GM18909 (cell line): ENCODE data around the gene SLC48A1.
A peak's percentile ranks its signal among the peaks of the same experiment; 100 is the strongest.

ENCODE experiments used
- ATAC-seq: cut with Tn5 transposase; IDR thresholded peaks from one replicate; pipeline ENCODE4 v1.9.1; 2021; ENCODE audit warnings: mild to moderate bottlenecking; ENCODE audit not compliant: unreplicated experiment, poor library complexity

Gene SLC48A1

DNA sequence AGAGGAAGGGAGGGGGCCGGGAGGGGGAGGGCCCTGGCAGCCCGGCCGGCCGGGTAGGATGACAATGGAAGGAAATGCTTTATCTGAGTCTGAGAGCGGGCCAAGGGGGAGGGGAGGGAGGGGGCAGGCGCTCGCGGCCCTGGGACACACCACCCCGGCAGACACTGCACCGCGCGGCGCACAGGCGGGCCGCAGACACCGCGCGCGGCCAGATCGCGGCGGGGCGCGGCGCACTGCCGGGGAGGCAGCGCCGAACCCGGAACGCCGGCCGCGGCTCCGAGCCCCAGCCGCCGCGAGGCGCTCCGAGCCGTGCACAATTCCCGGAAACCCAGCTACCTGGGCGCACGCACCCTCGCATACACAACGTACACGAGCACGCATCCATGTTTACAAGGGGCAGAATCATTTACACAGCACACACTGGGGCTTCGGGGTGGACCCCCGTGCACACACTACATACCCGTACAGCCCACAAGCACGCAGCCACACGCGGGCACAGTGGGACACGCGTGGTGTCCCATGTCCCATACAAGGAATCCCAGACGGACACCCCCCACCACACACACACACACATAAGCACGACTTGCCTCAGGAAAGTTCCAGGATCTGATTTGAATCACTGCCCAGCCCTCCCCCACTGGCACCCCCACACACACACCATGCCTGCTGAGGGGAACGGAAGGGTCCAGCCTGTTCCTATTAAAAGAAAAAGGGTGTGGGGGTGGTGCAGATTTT is 47.0 kb downstream of the SLC48A1 start, which contains the start of gene HDAC7:
TSS of gene HDAC7 (minus strand) at position 8 of the 735 bp plus-strand sequence. CDS start 118 bp downstream, outside the sequence.
- ATAC-seq, result peak; percentile 39

DNA sequence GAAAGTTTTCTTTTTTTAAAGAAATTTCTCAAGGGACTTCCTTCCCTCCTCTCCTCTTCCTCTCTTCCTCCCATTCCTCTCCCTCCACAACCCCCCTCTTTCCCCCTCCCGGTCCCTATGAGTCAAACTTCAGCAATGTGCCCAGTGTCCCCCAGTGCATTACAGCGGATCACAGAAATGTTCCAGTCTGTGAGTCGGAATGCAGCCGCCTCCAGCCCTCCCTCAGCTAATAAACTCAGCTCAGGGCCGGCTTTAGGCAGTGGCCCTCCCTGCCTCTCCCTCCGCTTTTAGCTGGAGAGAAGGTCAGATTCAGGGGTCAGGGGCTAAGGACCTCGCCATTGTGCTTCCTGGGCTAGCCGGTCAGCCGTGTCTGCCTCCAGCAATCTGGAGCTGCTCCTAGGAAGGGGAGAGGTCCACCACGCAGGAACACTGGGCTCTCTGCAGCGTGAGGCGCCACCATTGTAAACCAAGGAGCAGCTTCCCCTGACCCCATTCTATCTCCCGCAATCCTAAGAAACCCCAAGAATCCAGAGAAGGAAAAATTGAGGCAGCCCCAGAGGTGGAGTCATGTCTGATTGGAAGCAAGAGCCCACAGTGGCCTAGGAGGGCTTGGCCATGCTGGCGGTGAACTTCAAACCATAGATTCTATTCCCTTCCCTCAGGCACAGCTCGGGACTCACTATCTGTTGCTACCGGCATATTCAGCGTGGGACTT is 47.8 kb downstream of the SLC48A1 start:
- no peak for ATAC-seq

DNA sequence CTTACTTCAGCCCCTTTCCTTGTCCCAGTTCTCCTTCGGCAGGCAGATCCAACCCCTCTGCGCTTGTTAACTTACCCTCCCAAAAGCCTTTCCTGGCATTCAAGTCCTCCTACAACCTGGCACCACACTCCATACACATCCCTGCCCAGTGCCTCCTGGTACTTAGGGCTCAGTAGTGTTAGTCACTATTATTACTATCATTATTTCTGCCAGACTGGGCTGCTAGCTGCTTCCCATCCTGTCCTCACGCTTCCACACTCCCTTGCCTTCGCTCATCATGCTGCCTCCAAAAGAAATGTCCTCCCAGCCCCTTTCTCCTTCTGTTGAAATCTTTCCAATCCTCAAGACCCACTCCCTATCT is 48.3 kb downstream of the SLC48A1 start:
- no peak for ATAC-seq

DNA sequence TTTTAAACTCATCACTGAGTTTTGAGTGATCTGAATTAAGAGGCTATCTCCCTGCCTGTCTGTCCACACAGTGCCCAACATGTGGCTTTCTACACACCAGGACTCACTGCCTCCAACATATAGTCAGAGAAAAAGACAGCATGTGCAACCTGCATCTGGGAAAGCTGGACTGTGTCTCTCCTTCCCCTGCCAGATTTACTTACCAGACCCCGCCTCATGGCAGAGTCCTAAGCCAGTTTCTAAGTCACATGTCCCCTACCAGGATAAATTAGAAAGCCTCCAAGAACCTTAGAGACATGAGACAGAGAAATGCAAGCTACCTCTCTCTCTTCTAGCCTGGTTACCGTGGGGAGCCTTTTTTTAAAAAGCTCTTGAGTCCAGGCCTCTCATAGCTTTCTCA is 49.4 kb downstream of the SLC48A1 start:
- ATAC-seq, result no peak

DNA sequence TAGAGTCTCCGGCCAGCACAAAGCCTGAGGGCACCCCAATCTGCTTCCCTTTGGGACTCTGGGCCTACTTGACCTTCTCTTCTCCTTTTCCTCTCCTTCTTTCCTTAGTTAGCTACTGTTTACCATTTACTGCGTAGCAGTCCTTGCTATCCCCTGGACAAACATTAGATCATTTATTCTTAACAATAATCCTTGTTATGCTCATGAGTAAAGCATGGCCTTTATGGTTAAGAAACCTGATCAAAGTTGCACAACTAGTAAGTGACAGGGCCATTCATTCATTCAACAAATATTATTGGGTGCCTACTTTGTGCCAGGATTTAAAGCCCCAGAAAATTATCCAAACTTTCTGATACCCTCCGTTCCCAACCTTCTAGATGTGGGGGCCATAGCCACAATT is 49.8 kb downstream of the SLC48A1 start:
- no peak for ATAC-seq

DNA sequence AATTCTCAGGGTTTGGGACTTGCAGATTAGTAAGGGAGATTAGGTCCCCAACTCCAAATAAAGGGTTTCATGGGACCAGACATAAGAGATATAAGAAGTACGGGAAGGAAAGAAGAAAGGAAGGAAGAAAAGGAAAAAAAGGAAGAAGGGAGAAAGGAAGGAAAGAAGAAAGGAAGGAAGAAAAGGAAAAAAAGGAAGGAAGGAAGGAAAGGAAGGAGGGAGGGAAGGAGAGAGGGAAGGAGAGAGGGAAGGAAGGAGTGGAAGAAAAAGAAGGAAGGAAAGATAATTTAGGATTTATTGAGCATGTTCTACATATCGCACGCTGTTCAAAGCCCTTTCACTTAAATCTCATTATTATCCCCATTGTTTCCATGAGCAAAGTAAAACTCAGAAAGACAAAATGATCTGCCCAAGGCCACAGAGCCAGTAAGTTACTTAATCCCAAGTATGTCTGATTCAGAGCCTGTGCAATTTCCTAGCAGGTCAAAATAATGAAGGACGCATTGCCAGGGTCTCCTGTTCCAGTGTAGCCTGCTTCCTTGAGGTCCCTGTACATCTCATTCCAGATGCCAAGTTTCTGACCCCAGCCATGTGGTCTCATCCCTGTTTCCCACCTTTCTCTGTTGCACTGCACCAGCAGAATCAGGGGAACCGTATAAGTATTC is 50.5 kb downstream of the SLC48A1 start:
- no peak for ATAC-seq

DNA sequence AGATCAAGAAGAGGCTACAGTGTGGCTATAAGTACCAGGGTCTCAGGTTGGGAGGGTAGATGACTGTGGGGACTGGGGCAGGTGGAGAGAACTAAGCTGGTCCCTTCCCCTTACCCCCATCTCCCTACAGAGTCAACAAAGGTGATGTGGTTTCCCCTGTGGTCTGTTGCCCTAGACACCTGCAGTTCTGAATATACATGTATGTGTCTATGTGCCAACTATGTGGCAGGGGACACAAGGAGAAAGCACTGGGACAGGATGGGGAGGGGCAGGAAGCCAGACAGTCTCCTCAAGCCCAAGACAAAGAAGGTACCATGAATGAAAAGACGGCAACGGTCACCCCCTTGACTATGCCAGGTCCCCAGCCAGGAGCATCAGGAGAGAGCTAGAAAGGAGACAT is 51.2 kb downstream of the SLC48A1 start:
- no peak for ATAC-seq

DNA sequence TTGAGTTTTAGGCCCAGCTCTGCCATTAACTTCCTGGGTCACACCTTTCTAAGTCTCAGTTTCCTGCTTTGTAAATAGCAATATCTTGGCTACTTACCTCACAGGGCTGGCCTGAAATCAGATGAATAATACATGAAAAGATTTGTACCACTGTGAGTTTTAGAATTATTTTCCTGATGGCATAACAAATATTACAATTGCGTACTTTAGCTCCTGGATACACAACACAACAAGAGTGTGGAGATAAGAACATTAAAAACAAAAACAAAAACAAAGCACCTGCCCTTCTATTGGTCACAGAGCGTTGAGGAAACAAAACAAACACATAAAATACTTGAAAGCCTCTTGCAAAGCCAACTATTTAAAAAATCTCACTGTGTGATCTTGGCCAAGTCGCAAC is 51.6 kb downstream of the SLC48A1 start:
- no peak for ATAC-seq

DNA sequence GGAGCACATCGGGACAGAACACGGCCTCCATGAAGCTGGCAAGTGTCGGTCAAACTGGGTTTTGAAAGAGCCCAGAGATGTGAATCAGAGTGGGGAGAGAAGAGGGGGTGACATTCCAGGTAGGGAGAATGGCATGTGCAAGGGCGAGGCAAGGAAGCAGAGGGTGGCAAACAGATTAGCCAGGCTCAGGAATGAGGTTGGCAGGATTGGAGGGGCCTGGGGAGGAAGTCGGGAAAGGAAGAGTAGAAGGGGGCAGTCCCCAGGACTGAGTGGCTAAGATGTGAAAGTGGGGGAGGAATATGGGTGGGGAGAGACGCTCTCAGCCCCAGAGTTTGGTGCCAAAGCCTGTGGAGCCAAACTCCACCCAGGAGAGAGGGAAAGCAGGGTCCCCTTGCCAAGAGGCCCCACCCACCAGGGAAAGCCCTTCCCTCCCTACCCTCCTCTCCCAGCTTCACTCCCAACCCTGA is 52.2 kb downstream of the SLC48A1 start:
- no peak for ATAC-seq

DNA sequence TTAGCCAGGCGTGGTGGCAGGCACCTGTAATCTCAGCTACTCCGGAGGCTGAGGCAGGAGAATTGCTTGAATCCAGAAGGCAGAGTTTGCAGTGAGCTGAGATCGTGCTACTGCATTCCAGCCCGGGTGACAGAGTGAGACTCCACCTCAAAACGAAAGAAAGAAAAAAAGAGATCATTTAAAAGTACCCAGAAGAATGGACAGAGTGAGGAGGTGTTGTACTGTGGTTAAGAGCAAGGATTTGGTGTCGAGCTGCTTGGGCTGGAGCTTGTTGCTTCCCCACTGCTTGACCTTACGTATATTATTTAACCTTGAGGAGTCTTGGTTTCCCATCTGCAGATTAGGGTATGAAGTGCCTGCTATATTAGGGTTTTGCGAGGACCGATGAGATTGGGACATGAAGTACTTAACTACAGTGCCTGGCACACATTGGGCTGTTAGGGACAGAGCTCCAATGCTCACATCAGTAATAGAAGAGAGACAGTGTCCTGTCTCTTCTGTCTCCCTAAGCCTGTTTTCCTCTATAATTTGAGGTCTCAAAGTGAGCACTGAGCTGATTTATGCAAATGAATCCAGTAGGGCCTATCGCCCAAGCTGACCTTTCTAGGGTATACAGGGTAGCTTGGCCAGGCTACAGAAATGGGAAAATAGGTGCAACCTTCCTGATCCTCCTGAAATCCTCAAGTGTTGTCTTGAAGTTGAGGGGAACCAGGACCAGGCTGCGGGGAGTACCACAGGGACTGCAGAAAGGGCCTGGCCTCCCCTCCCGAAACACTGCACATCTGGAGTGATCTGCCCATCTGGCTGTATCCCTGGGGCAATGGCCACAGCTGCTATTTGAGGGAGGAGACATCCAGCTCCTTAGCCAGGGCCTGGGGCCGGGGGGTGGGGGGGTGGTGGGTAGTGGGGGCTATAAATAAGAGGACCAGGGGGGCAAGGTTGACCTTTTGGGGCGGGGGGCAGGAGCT is 55.3 kb downstream of the SLC48A1 start:
- ATAC-seq, result no peak

DNA sequence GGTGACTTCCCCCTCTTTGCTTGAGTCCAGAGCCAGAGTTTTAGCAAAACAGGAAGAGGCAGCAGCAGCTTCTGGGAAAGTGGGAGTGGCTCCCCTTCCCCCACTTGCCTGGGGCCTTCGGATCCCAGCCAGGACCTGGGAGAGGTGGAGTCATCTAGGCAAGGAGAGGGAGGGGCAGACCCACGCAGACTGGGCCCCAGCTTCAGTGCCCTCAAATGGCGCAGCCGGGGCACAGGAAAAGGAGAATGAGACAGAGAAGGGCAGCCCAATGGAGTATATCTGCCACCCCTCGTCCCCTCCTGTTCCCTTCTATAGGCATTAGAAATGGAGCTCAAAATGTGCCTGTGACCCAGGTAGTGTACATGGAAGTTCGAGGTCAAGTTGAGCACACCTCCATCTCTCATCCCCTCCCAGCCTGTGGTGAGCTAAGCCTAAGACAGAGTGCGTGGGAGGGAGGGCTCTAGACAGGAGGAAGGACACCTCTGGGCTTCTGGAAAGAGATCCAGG is 56.0 kb downstream of the SLC48A1 start:
- ATAC-seq, result no peak

DNA sequence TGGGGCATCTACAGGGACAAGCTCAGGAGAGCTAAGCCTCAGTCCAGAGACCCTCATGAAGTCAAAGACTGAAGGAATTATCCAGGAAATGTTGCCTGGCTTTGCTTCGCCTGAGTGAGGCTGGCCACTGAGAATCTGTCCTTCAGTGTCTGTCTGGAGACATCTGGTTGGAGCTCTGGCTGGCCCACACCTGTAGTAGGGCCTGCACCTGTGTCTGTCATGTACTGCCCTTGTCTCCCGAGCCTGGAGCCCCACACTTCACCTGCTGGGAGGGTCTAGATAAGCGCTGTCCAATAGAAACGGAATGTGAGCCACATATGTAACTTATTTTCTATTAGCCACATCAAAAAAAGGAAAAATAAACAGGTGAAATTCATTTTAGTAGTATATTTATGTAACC is 56.5 kb downstream of the SLC48A1 start:
- no peak for ATAC-seq
